Memory B cell (primary cell): ENCODE results near the gene RORB.

Source experiments
- ATAC-seq: fragments of 150-1000 bp; cut with Tn5 transposase; 2 replicates; pipeline ENCODE4 v1.10.0; 2021; ENCODE audit warnings: low read depth, mild to moderate bottlenecking, moderate library complexity
- DNase-seq, 2 donors: peaks; one replicate each; pipeline ENCODE4 v3.0.0; 2022; ENCODE audit warnings: low spot score in 2 of 2
- H3K27ac Mint-ChIP-seq: one replicate; pipeline ENCODE4 v1.8.0; 2022; ENCODE audit warnings: mild to moderate bottlenecking, moderate library complexity, mixed read lengths
- H3K27me3 Mint-ChIP-seq: one replicate; pipeline ENCODE4 v1.8.0; 2022; ENCODE audit warnings: mixed read lengths
- H3K36me3 Mint-ChIP-seq: one replicate; pipeline ENCODE4 v1.8.0; 2022; ENCODE audit warnings: mild to moderate bottlenecking, mixed read lengths
- H3K4me1 Mint-ChIP-seq: one replicate; pipeline ENCODE4 v1.8.0; 2022; ENCODE audit warnings: mixed read lengths
- H3K4me3 Mint-ChIP-seq: one replicate; pipeline ENCODE4 v1.8.0; 2022; ENCODE audit warnings: mild to moderate bottlenecking, moderate library complexity, mixed read lengths
- H3K9me3 Mint-ChIP-seq: one replicate; pipeline ENCODE4 v1.8.0; 2022; ENCODE audit warnings: mixed read lengths

Gene RORB

GRCh38 chr9:74589576-74589975 is 92.4 kb downstream of the RORB start:
- Mint-ChIP-seq H3K27me3 (peaks cover 6% of the 10 kb centered on the region), H3K36me3 (no peaks in the 10 kb centered on the region), H3K27ac (no peak overlapping the region), H3K4me1 (peaks cover 13% of the 10 kb centered on the region), H3K9me3 (no peaks in the 10 kb centered on the region), H3K4me3 (no peak overlapping the region)
- DNase-seq (peak in 1 of 2 donors; percentile 8), ATAC-seq (peak; percentile 89)

- Mint-ChIP-seq H3K4me3 (no peak overlapping the region), H3K27ac (no peak overlapping the region), H3K27me3 (peaks cover 6% of the 10 kb centered on the region), H3K4me1 (peaks cover 3% of the 10 kb centered on the region), H3K9me3 (no peaks in the 10 kb centered on the region), H3K36me3 (no peaks in the 10 kb centered on the region)
- ATAC-seq (no peak), DNase-seq (no peak)
Observed at GRCh38 chr9:74595286-74595685, 98.2 kb downstream of the RORB start.

- H3K36me3 Mint-ChIP-seq, result no peaks in the 10 kb centered on the region
- no peaks in the 10 kb centered on the region for H3K9me3 Mint-ChIP-seq
- no peaks in the 10 kb centered on the region for H3K27me3 Mint-ChIP-seq
- no peak overlapping the region for H3K27ac Mint-ChIP-seq
- H3K4me1 Mint-ChIP-seq, result no peaks in the 10 kb centered on the region
- DNase-seq (no peak), ATAC-seq (no peak)
- no peak overlapping the region for H3K4me3 Mint-ChIP-seq
Observed at GRCh38 chr9:74598874-74599273, 101.7 kb downstream of the RORB start.

- Mint-ChIP-seq H3K36me3 (no peaks in the 10 kb centered on the region), H3K4me3 (peak overlapping the region; percentile 24), H3K4me1 (peaks cover 20% of the 10 kb centered on the region), H3K9me3 (peaks cover 3% of the 10 kb centered on the region), H3K27ac (peak overlapping the region; percentile 73), H3K27me3 (no peaks in the 10 kb centered on the region)
- ATAC-seq (peak; percentile 63), DNase-seq (peak in 1 of 2 donors; percentile 7)
Observed at GRCh38 chr9:74609671-74610405, 112.7 kb downstream of the RORB start.

GRCh38 chr9:74610523-74611061 is 113.5 kb downstream of the RORB start:
- ATAC-seq (peak; percentile 27), DNase-seq (no peak)
- no peaks in the 10 kb centered on the region for H3K27me3 Mint-ChIP-seq
- peaks cover 3% of the 10 kb centered on the region for H3K9me3 Mint-ChIP-seq
- H3K36me3 Mint-ChIP-seq, result no peaks in the 10 kb centered on the region
- H3K4me3 Mint-ChIP-seq, result peak overlapping the region; percentile 16
- peaks cover 20% of the 10 kb centered on the region for H3K4me1 Mint-ChIP-seq
- H3K27ac Mint-ChIP-seq, result no peak overlapping the region

- ATAC-seq, result no peak
- no peaks in the 10 kb centered on the region for H3K9me3 Mint-ChIP-seq
Observed at GRCh38 chr9:74630228-74630627, 133.1 kb downstream of the RORB start.

GRCh38 chr9:74639112-74639511 is 142.0 kb downstream of the RORB start:
- Mint-ChIP-seq H3K4me3 (no peak overlapping the region), H3K27ac (no peak overlapping the region), H3K27me3 (peaks cover 6% of the 10 kb centered on the region), H3K9me3 (no peaks in the 10 kb centered on the region), H3K36me3 (no peaks in the 10 kb centered on the region), H3K4me1 (peaks cover 3% of the 10 kb centered on the region)
- ATAC-seq (no peak), DNase-seq (no peak)

More at GRCh38 chr9:74630228-74630627, 133.1 kb downstream of the RORB start:
- no peaks in the 10 kb centered on the region for H3K36me3 Mint-ChIP-seq
- H3K27me3 Mint-ChIP-seq, result peaks cover 10% of the 10 kb centered on the region
- H3K4me1 Mint-ChIP-seq, result peaks cover 2% of the 10 kb centered on the region
- no peak overlapping the region for H3K27ac Mint-ChIP-seq
- no peak overlapping the region for H3K4me3 Mint-ChIP-seq
- no peak for DNase-seq

GRCh38 chr9:74642376-74642775 is 145.2 kb downstream of the RORB start:
- Mint-ChIP-seq H3K27me3 (peaks cover 4% of the 10 kb centered on the region), H3K9me3 (no peaks in the 10 kb centered on the region), H3K36me3 (no peaks in the 10 kb centered on the region), H3K4me3 (no peak overlapping the region), H3K4me1 (peaks cover 3% of the 10 kb centered on the region), H3K27ac (no peak overlapping the region)
- ATAC-seq (no peak), DNase-seq (no peak)

GRCh38 chr9:74643303-74643923 is 146.3 kb downstream of the RORB start:
- Mint-ChIP-seq H3K4me1 (peaks cover 3% of the 10 kb centered on the region), H3K9me3 (no peaks in the 10 kb centered on the region), H3K27ac (no peak overlapping the region), H3K4me3 (no peak overlapping the region), H3K27me3 (peaks cover 2% of the 10 kb centered on the region), H3K36me3 (no peaks in the 10 kb centered on the region)
- DNase-seq (no peak), ATAC-seq (no peak)

GRCh38 chr9:74644023-74644422 is 146.9 kb downstream of the RORB start:
- H3K27me3 Mint-ChIP-seq, result peaks cover 2% of the 10 kb centered on the region
- ATAC-seq, result no peak

GRCh38 chr9:74645007-74645639 is 148.0 kb downstream of the RORB start:
- Mint-ChIP-seq H3K36me3 (no peaks in the 10 kb centered on the region), H3K4me1 (no peaks in the 10 kb centered on the region), H3K9me3 (no peaks in the 10 kb centered on the region), H3K4me3 (no peak overlapping the region), H3K27ac (no peak overlapping the region), H3K27me3 (no peaks in the 10 kb centered on the region)
- no peak for ATAC-seq
- DNase-seq, result peak in 1 of 2 donors; percentile 1

More at GRCh38 chr9:74644023-74644422, 146.9 kb downstream of the RORB start:
- Mint-ChIP-seq H3K4me1 (peaks cover 3% of the 10 kb centered on the region), H3K36me3 (no peaks in the 10 kb centered on the region), H3K9me3 (no peaks in the 10 kb centered on the region), H3K4me3 (no peak overlapping the region), H3K27ac (no peak overlapping the region)
- DNase-seq, result no peak

- H3K9me3 Mint-ChIP-seq, result no peaks in the 10 kb centered on the region
- no peaks in the 10 kb centered on the region for H3K36me3 Mint-ChIP-seq
- no peaks in the 10 kb centered on the region for H3K4me1 Mint-ChIP-seq
- DNase-seq (no peak), ATAC-seq (no peak)
- H3K27me3 Mint-ChIP-seq, result peaks cover 2% of the 10 kb centered on the region
- H3K4me3 Mint-ChIP-seq, result no peak overlapping the region
- H3K27ac Mint-ChIP-seq, result no peak overlapping the region
Observed at GRCh38 chr9:74653410-74654080, 156.4 kb downstream of the RORB start.

GRCh38 chr9:74662674-74663073 is 165.5 kb downstream of the RORB start:
- DNase-seq (no peak), ATAC-seq (no peak)
- H3K36me3 Mint-ChIP-seq, result no peaks in the 10 kb centered on the region
- no peak overlapping the region for H3K27ac Mint-ChIP-seq
- no peaks in the 10 kb centered on the region for H3K27me3 Mint-ChIP-seq
- no peaks in the 10 kb centered on the region for H3K9me3 Mint-ChIP-seq
- H3K4me3 Mint-ChIP-seq, result no peak overlapping the region
- H3K4me1 Mint-ChIP-seq, result no peaks in the 10 kb centered on the region

- H3K4me3 Mint-ChIP-seq, result no peak overlapping the region
- H3K36me3 Mint-ChIP-seq, result no peaks in the 10 kb centered on the region
- no peak overlapping the region for H3K27ac Mint-ChIP-seq
- H3K9me3 Mint-ChIP-seq, result no peaks in the 10 kb centered on the region
- no peak for ATAC-seq
- no peaks in the 10 kb centered on the region for H3K4me1 Mint-ChIP-seq
- H3K27me3 Mint-ChIP-seq, result no peaks in the 10 kb centered on the region
- DNase-seq, result no peak
Observed at GRCh38 chr9:74663439-74663838, 166.3 kb downstream of the RORB start.
